Epidermal melanocyte (primary cell): ENCODE measurements around the gene CIAO2B.
"Not testable (repeated sequence)": the region's sequence is repeated elsewhere in the genome, so short reads cannot be mapped to it uniquely, and the experiment has no call there.

ENCODE experiments used
- DNase-seq: peaks from one replicate; pipeline ENCODE4 v3.0.0; 2011; ENCODE audit warnings: low spot score; ENCODE audit not compliant: insufficient read length

Gene CIAO2B

GRCh38 chr16:66956154-66956457 lies 21.9 kb upstream of the CIAO2B start:
- DNase-seq = not testable (repeated sequence)

- DNase-seq = not testable (repeated sequence)
These were observed 21.4 kb upstream of the CIAO2B start for GRCh38 chr16:66955363-66956153.

GRCh38 chr16:66954097-66954659 lies 20.0 kb upstream of the CIAO2B start:
- peak; percentile 78 for DNase-seq

GRCh38 chr16:66953462-66954096 lies 19.4 kb upstream of the CIAO2B start:
- DNase-seq = no peak

- no peak for DNase-seq
These were observed 18.4 kb upstream of the CIAO2B start for GRCh38 chr16:66952430-66953110.

GRCh38 chr16:66950971-66951790 lies 17.0 kb upstream of the CIAO2B start:
- no peak for DNase-seq

GRCh38 chr16:66950437-66950836 lies 16.2 kb upstream of the CIAO2B start:
- no peak for DNase-seq

- DNase-seq = no peak
These were observed 15.3 kb upstream of the CIAO2B start for GRCh38 chr16:66949472-66949871.

GRCh38 chr16:66948837-66949225 lies 14.6 kb upstream of the CIAO2B start:
- DNase-seq = no peak

GRCh38 chr16:66948134-66948836 lies 14.1 kb upstream of the CIAO2B start:
- DNase-seq = no peak

- DNase-seq = peak; percentile 92
These were observed 13.3 kb upstream of the CIAO2B start for GRCh38 chr16:66947302-66948065.

GRCh38 chr16:66946974-66947301 lies 12.7 kb upstream of the CIAO2B start:
- no peak for DNase-seq

GRCh38 chr16:66946541-66946940 lies 12.3 kb upstream of the CIAO2B start:
- no peak for DNase-seq

GRCh38 chr16:66945939-66946338 lies 11.7 kb upstream of the CIAO2B start:
- no peak for DNase-seq

GRCh38 chr16:66944971-66945370 lies 10.8 kb upstream of the CIAO2B start:
- DNase-seq = not testable (repeated sequence)

GRCh38 chr16:66944054-66944441 lies 9.8 kb upstream of the CIAO2B start:
- no peak for DNase-seq

- DNase-seq = no peak
These were observed 9.3 kb upstream of the CIAO2B start for GRCh38 chr16:66943426-66944053.

GRCh38 chr16:66942981-66943380 lies 8.8 kb upstream of the CIAO2B start:
- no peak for DNase-seq

- DNase-seq = no peak
These were observed 6.0 kb upstream of the CIAO2B start for GRCh38 chr16:66940236-66940635.

GRCh38 chr16:66939366-66939765 lies 5.2 kb upstream of the CIAO2B start:
- no peak for DNase-seq
